ENCODE data around the gene EFEMP2. TPM values are rescaled to one million over a fixed set of nuclear protein-coding genes. Genes with fewer than 3 reads are reported as not detected.

Gene EFEMP2
- total RNA-seq, 2 experiments from 2014 or later: 7.2 to 7.6 TPM

- no peaks in the 10 kb centered on the region for H4K20me1 ChIP-seq (ENCODE audit: insufficient read depth, low read length)
- no TSS peak for BruUV-seq (replicated peaks)
- ChIA-PET CTCF (ENCODE audit: unreplicated experiment) (interaction anchor here (0.6 to 1.1 kb wide), 4 partner anchors 16 to 106 kb away, joined by 3 to 6 read pairs (median 4); partner anchors contain the start of gene KAT5), POLR2A (interaction anchor here (0.7 to 1.5 kb wide), 5 partner anchors 10 to 471 kb away, joined by 3 to 6 read pairs (median 4); partner anchors contain the start of genes KAT5, MUS81 and YIF1A)
- H3K9me2 ChIP-seq (ENCODE audit: insufficient read depth, low read length): no peaks in the 10 kb centered on the region
- peak overlapping the region; percentile 67 for H3K4me3 ChIP-seq (ENCODE audit: low read depth, low read length, poor library complexity, severe bottlenecking)
- H3K9me3 ChIP-seq (ENCODE audit: low read length): no peaks in the 10 kb centered on the region
- intact Hi-C loops (cut with micrococcal nuclease; ENCODE audit: unreplicated experiment): loop anchor here (1.0 to 5.0 kb wide), 4 partner anchors 38 to 169 kb away; partner anchors contain the start of gene AP5B1
- peak overlapping the region; percentile 83 for H2AFZ ChIP-seq (ENCODE audit: low read length)
- H3K4me1 ChIP-seq (ENCODE audit: insufficient read depth, low read length, poor library complexity, severe bottlenecking): peaks cover 5% of the 10 kb centered on the region
- H3K79me2 ChIP-seq (ENCODE audit: insufficient read depth, low read depth, low read length): no peaks in the 10 kb centered on the region
- peak overlapping the region; percentile 78 for H3K4me2 ChIP-seq (ENCODE audit: low read length)
- no peaks in the 10 kb centered on the region for H3K36me3 ChIP-seq (ENCODE audit: insufficient read depth, low read length)
- DNase-seq (ENCODE audit: low spot score): peak; percentile 91
- TF ChIP-seq, protein P1, sequence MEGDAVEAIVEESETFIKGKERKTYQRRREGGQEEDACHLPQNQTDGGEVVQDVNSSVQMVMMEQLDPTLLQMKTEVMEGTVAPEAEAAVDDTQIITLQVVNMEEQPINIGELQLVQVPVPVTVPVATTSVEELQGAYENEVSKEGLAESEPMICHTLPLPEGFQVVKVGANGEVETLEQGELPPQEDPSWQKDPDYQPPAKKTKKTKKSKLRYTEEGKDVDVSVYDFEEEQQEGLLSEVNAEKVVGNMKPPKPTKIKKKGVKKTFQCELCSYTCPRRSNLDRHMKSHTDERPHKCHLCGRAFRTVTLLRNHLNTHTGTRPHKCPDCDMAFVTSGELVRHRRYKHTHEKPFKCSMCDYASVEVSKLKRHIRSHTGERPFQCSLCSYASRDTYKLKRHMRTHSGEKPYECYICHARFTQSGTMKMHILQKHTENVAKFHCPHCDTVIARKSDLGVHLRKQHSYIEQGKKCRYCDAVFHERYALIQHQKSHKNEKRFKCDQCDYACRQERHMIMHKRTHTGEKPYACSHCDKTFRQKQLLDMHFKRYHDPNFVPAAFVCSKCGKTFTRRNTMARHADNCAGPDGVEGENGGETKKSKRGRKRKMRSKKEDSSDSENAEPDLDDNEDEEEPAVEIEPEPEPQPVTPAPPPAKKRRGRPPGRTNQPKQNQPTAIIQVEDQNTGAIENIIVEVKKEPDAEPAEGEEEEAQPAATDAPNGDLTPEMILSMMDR (conservative IDR thresholded peaks at IDR 0.05; ENCODE audit: low read length): peak; percentile 95
- no peak for TF ChIP-seq EZH2phosphoT487 (IDR thresholded peaks at IDR 0.05; ENCODE audit: borderline replicate concordance, low read depth, low read length)
- H3K27ac ChIP-seq (ENCODE audit: low read depth, low read length, poor library complexity, severe bottlenecking): no peak overlapping the region
These were observed 54.5 kb downstream of the EFEMP2 start for GRCh38 chr11:65817835-65818680.

GRCh38 chr11:65817312-65817834, 55.2 kb downstream of the EFEMP2 start:
- Histone ChIP-seq H3K27ac (ENCODE audit: low read depth, low read length, poor library complexity, severe bottlenecking) (no peak overlapping the region), H3K79me2 (ENCODE audit: insufficient read depth, low read depth, low read length) (no peaks in the 10 kb centered on the region), H3K4me1 (ENCODE audit: insufficient read depth, low read length, poor library complexity, severe bottlenecking) (peaks cover 5% of the 10 kb centered on the region), H3K36me3 (ENCODE audit: insufficient read depth, low read length) (no peaks in the 10 kb centered on the region), H3K4me2 (ENCODE audit: low read length) (peak overlapping the region; percentile 78), H3K9me3 (ENCODE audit: low read length) (no peaks in the 10 kb centered on the region), H3K4me3 (ENCODE audit: low read depth, low read length, poor library complexity, severe bottlenecking) (peak overlapping the region; percentile 67), H4K20me1 (ENCODE audit: insufficient read depth, low read length) (no peaks in the 10 kb centered on the region), H2AFZ (ENCODE audit: low read length) (peak overlapping the region; percentile 83), H3K9me2 (ENCODE audit: insufficient read depth, low read length) (no peaks in the 10 kb centered on the region)
- TSS peak; percentile 80 for BruUV-seq (replicated peaks)
- TF ChIP-seq EZH2phosphoT487 (IDR thresholded peaks at IDR 0.05; ENCODE audit: borderline replicate concordance, low read depth, low read length): no peak
- TF ChIP-seq, protein P1 (conservative IDR thresholded peaks at IDR 0.05; ENCODE audit: low read length): no peak
- intact Hi-C loops (cut with micrococcal nuclease; ENCODE audit: unreplicated experiment): loop anchor here (5.0 kb wide), 1 partner anchor 170 kb away; no protein-coding TSS in a partner anchor
- ChIA-PET CTCF (ENCODE audit: unreplicated experiment) (interaction anchor here (0.6 to 1.1 kb wide), 4 partner anchors 15 to 105 kb away, joined by 3 to 6 read pairs (median 4); partner anchors contain the start of gene KAT5), POLR2A (interaction anchor here (0.7 to 1.5 kb wide), 5 partner anchors 9 to 472 kb away, joined by 3 to 6 read pairs (median 4); partner anchors contain the start of genes KAT5, MUS81 and YIF1A)
- no peak for DNase-seq (ENCODE audit: low spot score)
